ENCODE results near the gene SBF2. TPM values are rescaled to one million over a fixed set of nuclear protein-coding genes. Genes with fewer than 3 reads are reported as not detected.
A peak's percentile ranks its signal among the peaks of the same experiment; 100 is the strongest.

Gene SBF2
- total RNA-seq, 4 donors from 2014 or later, result 19.3 to 28.1 (median 25.8) TPM

- Histone ChIP-seq H3K4me1 (no peaks in the 10 kb centered on the region), H3K36me3 (no peaks in the 10 kb centered on the region), H3K4me3 (no peak overlapping the region), H3K27me3 (no peaks in the 10 kb centered on the region), H3K27ac (no peak overlapping the region), H3K9me3 (no peaks in the 10 kb centered on the region)
- no peak for DNase-seq
- no peak for TF ChIP-seq CTCF (IDR thresholded peaks at IDR 0.05 in 4 of 5, conservative IDR thresholded peaks at IDR 0.05 in 1 of 5)
- no peak for TF ChIP-seq POLR2A (IDR thresholded peaks at IDR 0.05)
- ATAC-seq, result no peak
- in situ Hi-C loops (cut with MboI; ENCODE audit: low sequenced_read_pairs in 4 of 4) (loop anchor here in 3 of 4 donors (10.0 to 25.0 kb wide), 3 partner anchors 224 to 987 kb away; partner anchors contain the start of gene ADM (in 1 of the 3)), intact Hi-C loops (cut with DNase I; ENCODE audit: low total_unique reads) (loop anchor here (10.0 kb wide), 2 partner anchors 216 to 984 kb away; no protein-coding TSS in a partner anchor)
Observed at GRCh38 chr11:9750551-9750950, 543.5 kb downstream of the SBF2 start.

GRCh38 chr11:9748361-9748970, 545.6 kb downstream of the SBF2 start:
- no peaks in the 10 kb centered on the region for H3K27me3 ChIP-seq
- DNase-seq (peak in 1 of 2 donors; percentile 36), ATAC-seq (peak; percentile 62 to 78)
- H3K4me1 ChIP-seq, result no peaks in the 10 kb centered on the region
- H3K9me3 ChIP-seq, result no peaks in the 10 kb centered on the region
- H3K4me3 ChIP-seq, result no peak overlapping the region
- no peak for TF ChIP-seq POLR2A (IDR thresholded peaks at IDR 0.05)
- peak in 4 of 5 experiments; percentile 24 to 58 (median 46) for TF ChIP-seq CTCF (IDR thresholded peaks at IDR 0.05 in 4 of 5, conservative IDR thresholded peaks at IDR 0.05 in 1 of 5)
- H3K36me3 ChIP-seq, result no peaks in the 10 kb centered on the region
- in situ Hi-C loops (cut with MboI; ENCODE audit: low sequenced_read_pairs in 4 of 4) (no loop called here), intact Hi-C loops (cut with DNase I; ENCODE audit: low total_unique reads) (loop anchor here (1.0 kb wide), 1 partner anchor 134 kb away; no protein-coding TSS in a partner anchor)
- H3K27ac ChIP-seq, result no peak overlapping the region

GRCh38 chr11:9747828-9748227, 546.2 kb downstream of the SBF2 start:
- DNase-seq (no peak), ATAC-seq (no peak)
- H3K4me3 ChIP-seq, result no peak overlapping the region
- peak overlapping the region in 2 of 4 donors; percentile 27 to 32 for H3K27ac ChIP-seq
- in situ Hi-C loops (cut with MboI; ENCODE audit: low sequenced_read_pairs in 4 of 4) (no loop called here), intact Hi-C loops (cut with DNase I; ENCODE audit: low total_unique reads) (loop anchor here (1.0 kb wide), 1 partner anchor 134 kb away; no protein-coding TSS in a partner anchor)
- no peaks in the 10 kb centered on the region for H3K4me1 ChIP-seq
- no peaks in the 10 kb centered on the region for H3K36me3 ChIP-seq
- TF ChIP-seq POLR2A (IDR thresholded peaks at IDR 0.05) (no peak), CTCF (IDR thresholded peaks at IDR 0.05 in 4 of 5, conservative IDR thresholded peaks at IDR 0.05 in 1 of 5) (no peak)
- no peaks in the 10 kb centered on the region for H3K9me3 ChIP-seq
- no peaks in the 10 kb centered on the region for H3K27me3 ChIP-seq

- no peak for ATAC-seq
- intact Hi-C loops (cut with DNase I; ENCODE audit: low total_unique reads), result no loop called here
- no peak overlapping the region for H3K4me3 ChIP-seq
- H3K4me1 ChIP-seq, result no peaks in the 10 kb centered on the region
- TF ChIP-seq CTCF (IDR thresholded peaks at IDR 0.05 in 4 of 5, conservative IDR thresholded peaks at IDR 0.05 in 1 of 5) (no peak), POLR2A (IDR thresholded peaks at IDR 0.05) (no peak)
- no peaks in the 10 kb centered on the region for H3K36me3 ChIP-seq
- in situ Hi-C loops (cut with MboI; ENCODE audit: low sequenced_read_pairs in 4 of 4), result no loop called here
- no peak for DNase-seq
- peak overlapping the region in 1 of 4 donors; percentile 32 for H3K27ac ChIP-seq
- no peaks in the 10 kb centered on the region for H3K27me3 ChIP-seq
- H3K9me3 ChIP-seq, result no peaks in the 10 kb centered on the region
Observed at GRCh38 chr11:9747229-9747628, 546.8 kb downstream of the SBF2 start.

All from gastrocnemius medialis (tissue), 4 donors.